Measurements from ENCODE around the gene PLCB2. TPM values are rescaled to one million over a fixed set of nuclear protein-coding genes. Genes with fewer than 3 reads are reported as not detected.

The PLCB2 gene
- total and polyA plus RNA-seq, 9 of the 15 experiments (the other 6 are each of a cell fraction or from before 2014, with no cell fraction given), result 0.37 to 12.3 (median 8.0) TPM

DNA sequence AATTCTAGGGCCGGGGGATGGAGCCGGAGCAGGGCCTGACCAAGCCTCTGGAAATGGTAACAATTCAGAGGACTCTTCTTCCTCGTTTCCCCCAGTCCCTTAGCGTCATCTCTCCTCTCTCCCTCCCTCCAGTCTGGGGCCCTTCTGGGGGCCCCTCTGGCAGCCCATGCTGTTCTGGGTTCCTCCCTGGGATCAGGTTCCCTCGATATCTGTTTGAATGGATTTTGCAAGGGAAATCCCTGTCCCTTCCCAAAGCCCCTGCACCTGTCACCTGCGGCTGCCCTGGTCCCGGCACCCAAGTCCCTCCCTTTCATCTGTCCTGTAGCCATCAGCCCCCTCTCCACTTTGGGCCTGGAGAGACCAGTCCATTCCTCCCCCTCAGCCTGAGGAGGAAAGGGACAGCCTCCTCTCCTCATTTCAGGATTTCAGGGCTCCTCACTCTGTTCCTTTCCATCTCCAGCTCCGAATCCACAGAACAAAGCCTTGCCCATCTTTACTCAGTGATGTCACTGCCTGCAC is 1.7 kb upstream of the PLCB2 start:
- H3K9me1 ChIP-seq (ENCODE audit: control insufficient read depth, insufficient read depth, low read length), result no peaks in the 10 kb centered on the region
- H3K9ac ChIP-seq (ENCODE audit: insufficient read depth in 1 of 2, low read depth in 2 of 2, low read length in 2 of 2), result no peak overlapping the region; a peak in 1 of 4 replicates
- ATAC-seq (no peak), FAIRE-seq (no peak), DNase-seq (ENCODE audit: extremely low read depth in 1 of 4, low spot score in 3 of 4) (no peak)
- peak overlapping the region; percentile 35; the same call in 1 of the 3 replicates for H3K27ac ChIP-seq (ENCODE audit: extremely low read depth, low read depth, low read length)
- ChIA-PET POLR2A (interaction anchor here (0.6 to 2.0 kb wide), 6 partner anchors 11 to 24 kb away, joined by 3 to 10 read pairs (median 4); partner anchors contain the start of gene INAFM2), CTCF (ENCODE audit: low intra/inter-chr PET ratio) (interaction anchor here (1.2 to 5.2 kb wide), 4 partner anchors 12 to 523 kb away, joined by 3 to 87 read pairs (median 8); partner anchors contain the start of gene ANKRD63)
- peak overlapping the region; percentile 65; the same call in 1 of the 2 replicates for H3K4me2 ChIP-seq (ENCODE audit: insufficient read depth, low read length)
- no peaks in the 10 kb centered on the region for H4K20me1 ChIP-seq (replicated peaks; ENCODE audit: control insufficient read depth, insufficient read depth, low read length)
- H3K4me3 ChIP-seq, result no peak overlapping the region
- 33% methylated on average over 8 of the region's 8 CpGs for WGBS (ENCODE audit: insufficient coverage, low coverage, missing lambda C conversion rate)
- TF ChIP-seq HOXB6 (CRISPR knock-in tag; IDR thresholded peaks at IDR 0.05; ENCODE audit: borderline replicate concordance), result no peak
- TF ChIP-seq ZNF174 (CRISPR knock-in tag; IDR thresholded peaks at IDR 0.05), result no peak
- peaks cover 22 to 34% of the 10 kb centered on the region in 2 experiments for H3K4me1 ChIP-seq (replicated peaks in 1 of 2; ENCODE audit: control insufficient read depth in 2 of 2, insufficient read depth in 2 of 2, low read length in 2 of 2)
- peak overlapping the region; percentile 81; the same call in 1 of the 2 replicates for H2AFZ ChIP-seq (ENCODE audit: low read depth, low read length)
- peaks cover 0 to 18% of the 10 kb centered on the region in 2 experiments; a peak in 3 of 5 replicates for H3K27me3 ChIP-seq (ENCODE audit: control insufficient read depth in 2 of 2, insufficient read depth in 2 of 2, low read length in 2 of 2)
- in situ Hi-C loops (cut with MboI), result no loop called here
- no peaks in the 10 kb centered on the region for H3K36me3 ChIP-seq (ENCODE audit: control insufficient read depth, insufficient read depth, low read length)
- no peaks in the 10 kb centered on the region for H3K79me2 ChIP-seq (ENCODE audit: control insufficient read depth, insufficient read depth, low read length)
- H3K9me3 ChIP-seq (replicated peaks; ENCODE audit: control insufficient read depth, insufficient read depth, low read depth, low read length), result no peaks in the 10 kb centered on the region
- no TSS peak for BruUV-seq (replicated peaks)
- intact Hi-C loops (cut with micrococcal nuclease), result no loop called here

DNA sequence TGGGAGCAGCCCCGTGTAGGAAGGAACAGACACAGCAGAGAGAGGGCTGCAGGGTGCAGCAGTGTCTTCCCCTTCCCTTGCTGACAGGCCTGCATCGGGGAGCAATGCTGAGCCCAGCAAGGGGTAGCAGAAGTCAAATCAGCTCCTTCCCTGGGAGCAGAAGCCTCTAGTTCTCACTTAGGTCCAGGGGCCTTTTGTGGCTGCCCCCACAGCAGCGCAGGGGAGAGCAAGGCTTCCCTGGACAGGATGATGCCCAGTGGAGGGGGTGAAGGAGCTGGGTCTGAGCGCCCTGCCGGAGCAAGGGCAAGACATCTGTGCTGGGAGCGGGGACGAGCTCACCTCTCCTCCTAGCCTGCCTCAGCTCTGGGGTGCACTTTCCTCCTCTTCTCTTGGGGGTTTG is 827 bp downstream of the PLCB2 start:
- H3K4me3 ChIP-seq, result no peak overlapping the region

More for the DNA sequence above, 827 bp downstream of the PLCB2 start:
- in situ Hi-C loops (cut with MboI) (no loop called here), intact Hi-C loops (cut with micrococcal nuclease) (no loop called here)
- H4K20me1 ChIP-seq (replicated peaks; ENCODE audit: control insufficient read depth, insufficient read depth, low read length), result no peaks in the 10 kb centered on the region
- 54% methylated on average over 7 of the region's 7 CpGs for WGBS (ENCODE audit: insufficient coverage, low coverage, missing lambda C conversion rate)
- H3K36me3 ChIP-seq (ENCODE audit: control insufficient read depth, insufficient read depth, low read length), result no peaks in the 10 kb centered on the region
- no TSS peak for BruUV-seq (replicated peaks)
- H3K9ac ChIP-seq (ENCODE audit: insufficient read depth in 1 of 2, low read depth in 2 of 2, low read length in 2 of 2), result peak overlapping the region in 1 of 2 experiments; percentile 40; a peak in 1 of 4 replicates
- H3K27ac ChIP-seq (ENCODE audit: extremely low read depth, low read depth, low read length), result no peak overlapping the region
- H3K79me2 ChIP-seq (ENCODE audit: control insufficient read depth, insufficient read depth, low read length), result no peaks in the 10 kb centered on the region
- FAIRE-seq (no peak), DNase-seq (ENCODE audit: extremely low read depth in 1 of 4, low spot score in 3 of 4) (no peak), ATAC-seq (no peak)
- ChIA-PET CTCF (ENCODE audit: low intra/inter-chr PET ratio) (interaction anchor here (5.2 kb wide), 1 partner anchor 26 kb away, joined by 87 read pairs; the partner anchor contains the start of gene ANKRD63), POLR2A (interaction anchor here (0.6 to 1.8 kb wide), 3 partner anchors 26 to 525 kb away, joined by 3 to 4 read pairs (median 4); no protein-coding TSS in a partner anchor)
- H2AFZ ChIP-seq (ENCODE audit: low read depth, low read length), result peak overlapping the region; percentile 20; the same call in 1 of the 2 replicates
- TF ChIP-seq, protein P1, sequence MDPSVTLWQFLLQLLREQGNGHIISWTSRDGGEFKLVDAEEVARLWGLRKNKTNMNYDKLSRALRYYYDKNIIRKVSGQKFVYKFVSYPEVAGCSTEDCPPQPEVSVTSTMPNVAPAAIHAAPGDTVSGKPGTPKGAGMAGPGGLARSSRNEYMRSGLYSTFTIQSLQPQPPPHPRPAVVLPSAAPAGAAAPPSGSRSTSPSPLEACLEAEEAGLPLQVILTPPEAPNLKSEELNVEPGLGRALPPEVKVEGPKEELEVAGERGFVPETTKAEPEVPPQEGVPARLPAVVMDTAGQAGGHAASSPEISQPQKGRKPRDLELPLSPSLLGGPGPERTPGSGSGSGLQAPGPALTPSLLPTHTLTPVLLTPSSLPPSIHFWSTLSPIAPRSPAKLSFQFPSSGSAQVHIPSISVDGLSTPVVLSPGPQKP (CRISPR knock-in tag; IDR thresholded peaks at IDR 0.05), result no peak
- TF ChIP-seq TAL1 (IDR thresholded peaks at IDR 0.05), result no peak
- TF ChIP-seq KDM1A (IDR thresholded peaks at IDR 0.05), result no peak
- no peak for TF ChIP-seq BCOR (IDR thresholded peaks at IDR 0.05)
- no peak for TF ChIP-seq NUFIP1 (IDR thresholded peaks at IDR 0.05; ENCODE audit: partially characterized antibody)
- no peak for TF ChIP-seq U2AF1 (optimal IDR thresholded peaks at IDR 0.05; ENCODE audit: low read depth, low read length)
- no peak for TF ChIP-seq FOXA3 (CRISPR knock-in tag; conservative IDR thresholded peaks at IDR 0.05 in 1 of 2, IDR thresholded peaks at IDR 0.05 in 1 of 2)
- no peak for TF ChIP-seq MIER1 (IDR thresholded peaks at IDR 0.05; ENCODE audit: low read depth)
- no peak for TF ChIP-seq TEAD2 (tag; IDR thresholded peaks at IDR 0.05)
- TF ChIP-seq ZBTB17 (CRISPR knock-in tag; IDR thresholded peaks at IDR 0.05), result no peak
- TF ChIP-seq EZH2 (IDR thresholded peaks at IDR 0.05; ENCODE audit: borderline replicate concordance, low read depth, low read length), result no peak
- peaks cover 0 to 8% of the 10 kb centered on the region in 2 experiments; a peak in 2 of 5 replicates for H3K27me3 ChIP-seq (ENCODE audit: control insufficient read depth in 2 of 2, insufficient read depth in 2 of 2, low read length in 2 of 2)
- peaks cover 27 to 42% of the 10 kb centered on the region in 2 experiments for H3K4me1 ChIP-seq (replicated peaks in 1 of 2; ENCODE audit: control insufficient read depth in 2 of 2, insufficient read depth in 2 of 2, low read length in 2 of 2)
- no peaks in the 10 kb centered on the region for H3K9me1 ChIP-seq (ENCODE audit: control insufficient read depth, insufficient read depth, low read length)
- no peak overlapping the region for H3K4me2 ChIP-seq (ENCODE audit: insufficient read depth, low read length)
- H3K9me3 ChIP-seq (replicated peaks; ENCODE audit: control insufficient read depth, insufficient read depth, low read depth, low read length), result no peaks in the 10 kb centered on the region
